ENCODE data around the gene IL17RA.
A peak's percentile ranks its signal among the peaks of the same experiment; 100 is the strongest.

The IL17RA gene

GRCh38 chr22:17083811-17084441 lies 874 bp upstream of the IL17RA start:
- H3K4me3 ChIP-seq (ENCODE audit: low read length in 2 of 2): peak overlapping the region in 1 of 2 donors; percentile 74
- no peaks in the 10 kb centered on the region for H3K36me3 ChIP-seq (ENCODE audit: control insufficient read depth in 2 of 2, insufficient read depth in 2 of 2, low read length in 2 of 2)
- no peak overlapping the region for H3K27ac ChIP-seq (ENCODE audit: low read length)
- H3K4me1 ChIP-seq (ENCODE audit: control insufficient read depth, insufficient read depth, low read length): peaks cover 22% of the 10 kb centered on the region
- no peak overlapping the region for H3K9ac ChIP-seq (ENCODE audit: low read length in 2 of 2)
- H3K9me3 ChIP-seq (ENCODE audit: control insufficient read depth in 2 of 2, low read length in 2 of 2): no peaks in the 10 kb centered on the region
- H3K27me3 ChIP-seq (ENCODE audit: control insufficient read depth in 1 of 2, insufficient read depth in 2 of 2, low read length in 2 of 2): peaks cover 8 to 31% of the 10 kb centered on the region in 2 donors

- H3K9me3 ChIP-seq (ENCODE audit: control insufficient read depth in 2 of 2, low read length in 2 of 2): no peaks in the 10 kb centered on the region
- peak overlapping the region; percentile 57 to 60 for H3K9ac ChIP-seq (ENCODE audit: low read length in 2 of 2)
Observed at GRCh38 chr22:17085277-17086181, 729 bp downstream of the IL17RA start.

GRCh38 chr22:17086296-17086695 lies 1.5 kb downstream of the IL17RA start:
- peak overlapping the region; percentile 55 to 74 for H3K4me3 ChIP-seq (ENCODE audit: low read length in 2 of 2)
- peaks cover 22% of the 10 kb centered on the region for H3K4me1 ChIP-seq (ENCODE audit: control insufficient read depth, insufficient read depth, low read length)
- no peaks in the 10 kb centered on the region for H3K9me3 ChIP-seq (ENCODE audit: control insufficient read depth in 2 of 2, low read length in 2 of 2)
- no peak overlapping the region for H3K27ac ChIP-seq (ENCODE audit: low read length)
- no peaks in the 10 kb centered on the region for H3K36me3 ChIP-seq (ENCODE audit: control insufficient read depth in 2 of 2, insufficient read depth in 2 of 2, low read length in 2 of 2)
- no peak overlapping the region for H3K9ac ChIP-seq (ENCODE audit: low read length in 2 of 2)
- H3K27me3 ChIP-seq (ENCODE audit: control insufficient read depth in 1 of 2, insufficient read depth in 2 of 2, low read length in 2 of 2): peaks cover 8 to 31% of the 10 kb centered on the region in 2 donors

More at GRCh38 chr22:17085277-17086181, 729 bp downstream of the IL17RA start:
- no peak overlapping the region for H3K27ac ChIP-seq (ENCODE audit: low read length)
- no peaks in the 10 kb centered on the region for H3K36me3 ChIP-seq (ENCODE audit: control insufficient read depth in 2 of 2, insufficient read depth in 2 of 2, low read length in 2 of 2)
- H3K4me1 ChIP-seq (ENCODE audit: control insufficient read depth, insufficient read depth, low read length): peaks cover 22% of the 10 kb centered on the region
- H3K4me3 ChIP-seq (ENCODE audit: low read length in 2 of 2): peak overlapping the region; percentile 53 to 74
- peaks cover 8 to 31% of the 10 kb centered on the region in 2 donors for H3K27me3 ChIP-seq (ENCODE audit: control insufficient read depth in 1 of 2, insufficient read depth in 2 of 2, low read length in 2 of 2)

GRCh38 chr22:17086788-17087497 lies 2.1 kb downstream of the IL17RA start:
- Histone ChIP-seq H3K36me3 (ENCODE audit: control insufficient read depth in 2 of 2, insufficient read depth in 2 of 2, low read length in 2 of 2) (no peaks in the 10 kb centered on the region), H3K9me3 (ENCODE audit: control insufficient read depth in 2 of 2, low read length in 2 of 2) (no peaks in the 10 kb centered on the region), H3K4me3 (ENCODE audit: low read length in 2 of 2) (peak overlapping the region in 1 of 2 donors; percentile 74), H3K27ac (ENCODE audit: low read length) (no peak overlapping the region), H3K9ac (ENCODE audit: low read length in 2 of 2) (no peak overlapping the region), H3K27me3 (ENCODE audit: control insufficient read depth in 1 of 2, insufficient read depth in 2 of 2, low read length in 2 of 2) (peaks cover 8 to 31% of the 10 kb centered on the region in 2 donors), H3K4me1 (ENCODE audit: control insufficient read depth, insufficient read depth, low read length) (peaks cover 22% of the 10 kb centered on the region)

GRCh38 chr22:17087498-17088131 lies 2.8 kb downstream of the IL17RA start:
- Histone ChIP-seq H3K9me3 (ENCODE audit: control insufficient read depth in 2 of 2, low read length in 2 of 2) (no peaks in the 10 kb centered on the region), H3K27me3 (ENCODE audit: control insufficient read depth in 1 of 2, insufficient read depth in 2 of 2, low read length in 2 of 2) (peaks cover 8 to 31% of the 10 kb centered on the region in 2 donors), H3K9ac (ENCODE audit: low read length in 2 of 2) (no peak overlapping the region), H3K4me1 (ENCODE audit: control insufficient read depth, insufficient read depth, low read length) (peaks cover 22% of the 10 kb centered on the region), H3K4me3 (ENCODE audit: low read length in 2 of 2) (no peak overlapping the region), H3K27ac (ENCODE audit: low read length) (no peak overlapping the region), H3K36me3 (ENCODE audit: control insufficient read depth in 2 of 2, insufficient read depth in 2 of 2, low read length in 2 of 2) (no peaks in the 10 kb centered on the region)

GRCh38 chr22:17090550-17090949 lies 5.8 kb downstream of the IL17RA start:
- no peaks in the 10 kb centered on the region for H3K36me3 ChIP-seq (ENCODE audit: control insufficient read depth in 2 of 2, insufficient read depth in 2 of 2, low read length in 2 of 2)
- H3K4me1 ChIP-seq (ENCODE audit: control insufficient read depth, insufficient read depth, low read length): peaks cover 9% of the 10 kb centered on the region
- H3K9me3 ChIP-seq (ENCODE audit: control insufficient read depth in 2 of 2, low read length in 2 of 2): no peaks in the 10 kb centered on the region
- H3K27me3 ChIP-seq (ENCODE audit: control insufficient read depth in 1 of 2, insufficient read depth in 2 of 2, low read length in 2 of 2): peaks cover 4 to 12% of the 10 kb centered on the region in 2 donors
- no peak overlapping the region for H3K9ac ChIP-seq (ENCODE audit: low read length in 2 of 2)
- no peak overlapping the region for H3K27ac ChIP-seq (ENCODE audit: low read length)
- no peak overlapping the region for H3K4me3 ChIP-seq (ENCODE audit: low read length in 2 of 2)

GRCh38 chr22:17091851-17092250 lies 7.1 kb downstream of the IL17RA start:
- H3K4me1 ChIP-seq (ENCODE audit: control insufficient read depth, insufficient read depth, low read length): no peaks in the 10 kb centered on the region
- H3K4me3 ChIP-seq (ENCODE audit: low read length in 2 of 2): no peak overlapping the region
- no peaks in the 10 kb centered on the region for H3K9me3 ChIP-seq (ENCODE audit: control insufficient read depth in 2 of 2, low read length in 2 of 2)

GRCh38 chr22:17093081-17093480 lies 8.3 kb downstream of the IL17RA start:
- Histone ChIP-seq H3K4me1 (ENCODE audit: control insufficient read depth, insufficient read depth, low read length) (no peaks in the 10 kb centered on the region), H3K27me3 (ENCODE audit: control insufficient read depth in 1 of 2, insufficient read depth in 2 of 2, low read length in 2 of 2) (no peaks in the 10 kb centered on the region), H3K4me3 (ENCODE audit: low read length in 2 of 2) (no peak overlapping the region), H3K9ac (ENCODE audit: low read length in 2 of 2) (no peak overlapping the region), H3K9me3 (ENCODE audit: control insufficient read depth in 2 of 2, low read length in 2 of 2) (no peaks in the 10 kb centered on the region), H3K36me3 (ENCODE audit: control insufficient read depth in 2 of 2, insufficient read depth in 2 of 2, low read length in 2 of 2) (peaks cover 0 to 2% of the 10 kb centered on the region in 2 donors), H3K27ac (ENCODE audit: low read length) (no peak overlapping the region)

More at GRCh38 chr22:17091851-17092250, 7.1 kb downstream of the IL17RA start:
- Histone ChIP-seq H3K36me3 (ENCODE audit: control insufficient read depth in 2 of 2, insufficient read depth in 2 of 2, low read length in 2 of 2) (no peaks in the 10 kb centered on the region), H3K27ac (ENCODE audit: low read length) (no peak overlapping the region), H3K9ac (ENCODE audit: low read length in 2 of 2) (no peak overlapping the region), H3K27me3 (ENCODE audit: control insufficient read depth in 1 of 2, insufficient read depth in 2 of 2, low read length in 2 of 2) (peaks cover 1 to 2% of the 10 kb centered on the region in 2 donors)

- no peak overlapping the region for H3K9ac ChIP-seq (ENCODE audit: low read length in 2 of 2)
- no peaks in the 10 kb centered on the region for H3K9me3 ChIP-seq (ENCODE audit: control insufficient read depth in 2 of 2, low read length in 2 of 2)
- H3K4me1 ChIP-seq (ENCODE audit: control insufficient read depth, insufficient read depth, low read length): no peaks in the 10 kb centered on the region
- H3K4me3 ChIP-seq (ENCODE audit: low read length in 2 of 2): no peak overlapping the region
- H3K36me3 ChIP-seq (ENCODE audit: control insufficient read depth in 2 of 2, insufficient read depth in 2 of 2, low read length in 2 of 2): peaks cover 0 to 8% of the 10 kb centered on the region in 2 donors
- no peaks in the 10 kb centered on the region for H3K27me3 ChIP-seq (ENCODE audit: control insufficient read depth in 1 of 2, insufficient read depth in 2 of 2, low read length in 2 of 2)
- no peak overlapping the region for H3K27ac ChIP-seq (ENCODE audit: low read length)
Observed at GRCh38 chr22:17095538-17095937, 10.7 kb downstream of the IL17RA start.

GRCh38 chr22:17096071-17096470 lies 11.3 kb downstream of the IL17RA start:
- Histone ChIP-seq H3K4me1 (ENCODE audit: control insufficient read depth, insufficient read depth, low read length) (no peaks in the 10 kb centered on the region), H3K36me3 (ENCODE audit: control insufficient read depth in 2 of 2, insufficient read depth in 2 of 2, low read length in 2 of 2) (peaks cover 0 to 11% of the 10 kb centered on the region in 2 donors), H3K27me3 (ENCODE audit: control insufficient read depth in 1 of 2, insufficient read depth in 2 of 2, low read length in 2 of 2) (no peaks in the 10 kb centered on the region), H3K27ac (ENCODE audit: low read length) (no peak overlapping the region), H3K9ac (ENCODE audit: low read length in 2 of 2) (no peak overlapping the region), H3K4me3 (ENCODE audit: low read length in 2 of 2) (no peak overlapping the region), H3K9me3 (ENCODE audit: control insufficient read depth in 2 of 2, low read length in 2 of 2) (no peaks in the 10 kb centered on the region)
